Glutamatergic neuron (in vitro differentiated cells): ENCODE data around the gene CAMKMT. TPM values are rescaled to one million over a fixed set of nuclear protein-coding genes. Genes with fewer than 3 reads are reported as not detected.

ENCODE experiments used
- DNase-seq: peaks from one replicate; pipeline ENCODE4 v3.0.0; 2022
- H3K27ac Mint-ChIP-seq: one replicate; pipeline ENCODE4 v1.8.0; 2020; ENCODE audit warnings: mild to moderate bottlenecking, mixed read lengths, inconsistent platforms; ENCODE audit not compliant: unreplicated experiment
- H3K27me3 Mint-ChIP-seq: one replicate; pipeline ENCODE4 v1.8.0; 2020; ENCODE audit warnings: mild to moderate bottlenecking, moderate library complexity, mixed read lengths, inconsistent platforms; ENCODE audit not compliant: unreplicated experiment
- H3K36me3 Mint-ChIP-seq: one replicate; pipeline ENCODE4 v1.8.0; 2020; ENCODE audit warnings: mild to moderate bottlenecking, mixed read lengths, inconsistent platforms; ENCODE audit not compliant: unreplicated experiment
- H3K4me1 Mint-ChIP-seq: one replicate; pipeline ENCODE4 v1.8.0; 2020; ENCODE audit warnings: mild to moderate bottlenecking, low read depth, mixed read lengths, inconsistent platforms; ENCODE audit not compliant: unreplicated experiment
- H3K4me3 Mint-ChIP-seq: one replicate; pipeline ENCODE4 v1.8.0; 2020; ENCODE audit warnings: mild to moderate bottlenecking, mixed read lengths, inconsistent platforms; ENCODE audit not compliant: unreplicated experiment
- H3K9me3 Mint-ChIP-seq: one replicate; pipeline ENCODE4 v1.8.0; 2020; ENCODE audit warnings: mild to moderate bottlenecking, moderate library complexity, mixed read lengths, inconsistent platforms; ENCODE audit not compliant: unreplicated experiment
- total RNA-seq: library from RNA; stranded (reverse); fragmentation: NEBNext Ultra II Directional; extraction: Animal tissue kit (Norgen Biotek cat#: 25700); gene quantifications from one replicate; pipeline ENCODE4 v1.2.1, GENCODE V29; 2021; ENCODE audit not compliant: unreplicated experiment
- TF ChIP-seq, protein P1 (sequence below): fragments of 200-600 bp; sonication (generic); IDR thresholded peaks from one replicate; pipeline ENCODE4 v1.5.0; 2021; ENCODE audit not compliant: partially characterized antibody, unreplicated experiment

CAMKMT gene
- total RNA-seq, 1 donor from 2014 or later = 9.6 TPM

DNA sequence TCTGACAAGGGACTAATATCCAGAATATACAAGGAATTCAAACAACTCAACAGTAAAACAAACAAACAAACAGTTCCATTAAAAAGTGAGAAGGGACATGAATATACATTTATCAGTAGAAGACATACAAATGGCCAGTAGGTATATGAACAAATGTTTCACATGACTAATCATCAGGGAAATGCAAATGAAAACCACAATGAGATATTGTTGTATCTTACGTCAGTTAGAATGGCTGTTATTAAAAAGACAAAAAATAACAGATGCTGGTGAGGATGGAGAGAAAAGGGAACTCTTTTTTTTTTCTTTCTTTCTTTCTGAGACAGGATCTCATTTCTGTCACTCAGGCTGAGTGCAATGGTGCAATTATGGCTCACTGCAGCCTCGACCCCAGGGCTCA is 175.5 kb downstream of the CAMKMT start:
- TF ChIP-seq, protein P1, sequence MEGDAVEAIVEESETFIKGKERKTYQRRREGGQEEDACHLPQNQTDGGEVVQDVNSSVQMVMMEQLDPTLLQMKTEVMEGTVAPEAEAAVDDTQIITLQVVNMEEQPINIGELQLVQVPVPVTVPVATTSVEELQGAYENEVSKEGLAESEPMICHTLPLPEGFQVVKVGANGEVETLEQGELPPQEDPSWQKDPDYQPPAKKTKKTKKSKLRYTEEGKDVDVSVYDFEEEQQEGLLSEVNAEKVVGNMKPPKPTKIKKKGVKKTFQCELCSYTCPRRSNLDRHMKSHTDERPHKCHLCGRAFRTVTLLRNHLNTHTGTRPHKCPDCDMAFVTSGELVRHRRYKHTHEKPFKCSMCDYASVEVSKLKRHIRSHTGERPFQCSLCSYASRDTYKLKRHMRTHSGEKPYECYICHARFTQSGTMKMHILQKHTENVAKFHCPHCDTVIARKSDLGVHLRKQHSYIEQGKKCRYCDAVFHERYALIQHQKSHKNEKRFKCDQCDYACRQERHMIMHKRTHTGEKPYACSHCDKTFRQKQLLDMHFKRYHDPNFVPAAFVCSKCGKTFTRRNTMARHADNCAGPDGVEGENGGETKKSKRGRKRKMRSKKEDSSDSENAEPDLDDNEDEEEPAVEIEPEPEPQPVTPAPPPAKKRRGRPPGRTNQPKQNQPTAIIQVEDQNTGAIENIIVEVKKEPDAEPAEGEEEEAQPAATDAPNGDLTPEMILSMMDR = no peak
- H3K4me1 Mint-ChIP-seq = no peaks in the 10 kb centered on the region
- no peaks in the 10 kb centered on the region for H3K36me3 Mint-ChIP-seq
- H3K27me3 Mint-ChIP-seq = no peaks in the 10 kb centered on the region
- DNase-seq = no peak
- no peak overlapping the region for H3K4me3 Mint-ChIP-seq
- no peaks in the 10 kb centered on the region for H3K9me3 Mint-ChIP-seq
- H3K27ac Mint-ChIP-seq = no peak overlapping the region

DNA sequence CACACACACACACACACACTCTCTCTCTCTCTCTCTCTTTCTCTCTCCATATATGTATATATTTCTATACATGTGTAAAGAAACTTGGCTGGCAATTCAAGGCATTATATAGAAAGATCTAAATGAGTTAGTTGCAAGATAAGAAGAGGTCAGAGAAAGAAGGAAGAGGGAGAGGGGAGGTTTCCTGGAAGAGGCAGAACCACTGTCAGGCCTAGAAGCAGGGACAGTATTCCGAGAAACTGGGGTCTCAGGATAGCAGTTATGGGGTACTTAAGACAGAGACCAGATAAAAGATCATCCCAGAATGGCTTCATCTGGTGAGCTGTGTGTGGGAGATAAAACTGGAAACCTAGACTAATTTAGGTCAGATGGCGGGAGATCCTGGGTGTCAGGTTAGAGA is 180.8 kb downstream of the CAMKMT start:
- TF ChIP-seq, protein P1 = no peak
- no peak overlapping the region for H3K27ac Mint-ChIP-seq
- peaks cover 3% of the 10 kb centered on the region for H3K27me3 Mint-ChIP-seq
- peaks cover 26% of the 10 kb centered on the region for H3K4me1 Mint-ChIP-seq
- no peak overlapping the region for H3K4me3 Mint-ChIP-seq
- DNase-seq = no peak
- H3K9me3 Mint-ChIP-seq = no peaks in the 10 kb centered on the region
- no peaks in the 10 kb centered on the region for H3K36me3 Mint-ChIP-seq

DNA sequence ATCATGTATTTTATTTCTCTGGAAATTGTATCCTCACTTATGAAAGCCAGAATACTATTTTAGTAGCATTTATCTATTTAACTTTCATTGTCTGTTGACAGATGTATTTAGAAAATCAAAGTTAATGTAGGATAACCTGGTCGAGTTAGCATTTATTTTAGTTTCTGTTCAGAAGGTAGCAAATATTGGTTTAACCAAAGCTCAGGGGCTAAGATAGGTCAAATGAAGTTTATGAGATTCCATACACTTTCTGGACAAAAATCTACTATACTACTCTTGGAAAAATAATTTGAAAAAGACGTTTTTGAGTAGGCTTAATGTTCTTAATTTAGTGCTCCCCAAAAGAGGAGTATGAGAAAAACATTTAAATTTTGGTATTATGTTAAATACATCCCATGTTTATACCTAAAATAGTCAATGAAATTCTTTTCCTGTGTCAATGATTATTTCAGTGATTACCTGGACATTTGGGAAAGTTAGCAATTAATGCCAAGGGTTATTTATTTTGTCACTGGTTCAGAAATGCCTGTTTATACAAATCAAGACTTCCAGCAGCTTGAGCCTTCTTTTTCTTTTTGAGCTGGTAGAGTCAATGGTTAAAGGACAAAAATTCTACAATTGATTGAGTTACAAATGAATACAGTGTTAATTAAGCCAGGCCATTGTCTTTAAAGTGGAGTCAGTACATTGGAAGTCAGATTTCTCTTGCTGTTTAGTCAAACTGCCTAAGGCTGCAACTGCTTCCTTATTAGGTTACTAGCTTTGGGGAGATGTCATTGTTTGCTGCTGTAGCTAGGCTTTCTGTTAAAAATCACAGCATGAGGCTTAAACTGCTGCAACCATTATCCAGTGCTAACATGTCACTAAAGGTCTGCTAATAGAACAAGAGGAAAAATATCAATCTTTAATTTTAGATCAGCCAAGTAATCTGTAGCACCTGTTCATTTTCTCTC is 182.3 kb downstream of the CAMKMT start:
- Mint-ChIP-seq H3K4me3 (peak overlapping the region; percentile 21), H3K4me1 (peaks cover 38% of the 10 kb centered on the region)
- DNase-seq = no peak

DNA sequence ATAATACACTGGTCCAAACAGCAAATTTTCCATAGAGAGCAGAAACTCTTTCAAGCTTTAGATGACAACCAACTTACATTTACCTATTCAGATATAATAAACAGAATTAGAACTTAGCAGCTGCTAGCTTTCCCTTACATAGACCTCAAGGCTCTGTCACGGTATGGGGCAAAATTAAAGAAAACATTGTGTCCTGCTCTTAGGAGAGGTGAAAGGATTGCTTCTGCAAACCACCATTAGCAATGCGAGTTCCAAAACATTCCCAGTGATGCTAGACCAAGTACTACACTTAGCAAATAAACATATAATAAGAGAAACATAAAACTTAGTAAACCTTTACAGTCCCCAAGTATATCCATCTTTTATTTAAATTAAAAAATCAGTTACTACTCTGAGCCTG is 183.3 kb downstream of the CAMKMT start:
- TF ChIP-seq, protein P1 = no peak
- DNase-seq = no peak
- Mint-ChIP-seq H3K9me3 (no peaks in the 10 kb centered on the region), H3K4me3 (no peak overlapping the region), H3K27ac (no peak overlapping the region), H3K27me3 (peaks cover 4% of the 10 kb centered on the region), H3K36me3 (no peaks in the 10 kb centered on the region), H3K4me1 (peaks cover 39% of the 10 kb centered on the region)

More for the DNA sequence above, 182.3 kb downstream of the CAMKMT start:
- peaks cover 4% of the 10 kb centered on the region for H3K27me3 Mint-ChIP-seq
- TF ChIP-seq, protein P1 = no peak
- H3K9me3 Mint-ChIP-seq = no peaks in the 10 kb centered on the region
- peak overlapping the region; percentile 83 for H3K27ac Mint-ChIP-seq
- no peaks in the 10 kb centered on the region for H3K36me3 Mint-ChIP-seq
